Ovary (tissue), 9 donors: ENCODE measurements around the gene WDR1. TPM values are rescaled to one million over a fixed set of nuclear protein-coding genes. Genes with fewer than 3 reads are reported as not detected.
A peak's percentile ranks its signal among the peaks of the same experiment; 100 is the strongest.

Experiments
- DNase-seq, 5 donors: peaks; one replicate each; pipeline ENCODE4 v3.0.0-alpha.2; 2019 to 2020
- H3K27ac ChIP-seq, 2 donors: fragments of 200-600 bp; one replicate each; pipeline versions ENCODE4 v1.5.1 to v1.8.0; 2019 to 2022
- H3K27me3 ChIP-seq: fragments of 200-600 bp; one replicate; pipeline ENCODE4 v1.8.0; 2022
- H3K36me3 ChIP-seq: fragments of 200-600 bp; sonication (generic); one replicate; pipeline ENCODE4 v1.5.1; 2019
- H3K4me1 ChIP-seq: one replicate; pipeline ENCODE4 v1.8.1; 2013; ENCODE audit warnings: mild to moderate bottlenecking, moderate library complexity; ENCODE audit not compliant: insufficient read depth
- H3K4me3 ChIP-seq: fragments of 200-600 bp; sonication (generic); one replicate; pipeline ENCODE4 v1.5.1; 2017
- H3K9me3 ChIP-seq, 2 donors: fragments of 200-600 bp in 1 of 2; sonication (generic) in 1 of 2; one replicate each; pipeline versions ENCODE4 v1.5.1 to v1.8.1; 2013 to 2019; ENCODE audit warnings: mild to moderate bottlenecking in 1 of 2, moderate library complexity in 1 of 2
- CTCF ChIP-seq, 3 donors: fragments of 450-650 bp in 2 of 3; fragments of 200-600 bp in 1 of 3; IDR thresholded peaks; one replicate each; pipeline versions ENCODE4 v1.5.1 to v1.8.0; 2016 to 2022; ENCODE audit warnings: antibody characterized with exemption in 3 of 3, mild to moderate bottlenecking in 1 of 3
- EP300 ChIP-seq: sonication (generic); formaldehyde crosslinking; IDR thresholded peaks from one replicate; pipeline ENCODE4 v1.6.1; 2017; ENCODE audit warnings: antibody characterized with exemption
- POLR2A ChIP-seq: fragments of 450-650 bp; IDR thresholded peaks from one replicate; pipeline ENCODE4 v1.6.1; 2017; ENCODE audit warnings: antibody characterized with exemption, mild to moderate bottlenecking, moderate library complexity
- WGBS, 3 donors: extraction: QIAGEN DNeasy Blood & Tissue Kit in 1 of 3; methylation state at CpG; one replicate each; pipeline versions ENCODE4 v1.1.5 to v1.1.7; 2013 to 2017; 5-methylcytosine and 5-hydroxymethylcytosine counted together
- intact Hi-C, 4 donors: fragments of 100-400 bp; cut with DNase I; formaldehyde crosslinking; loops; one replicate each; pipeline versions ENCODE4 v1.11.0 to v1.15.1; 2022 to 2023
- polyA plus RNA-seq, 2 donors: library from polyadenylated mRNA; stranded (reverse); fragments of 200-250 nt in 1 of 2; fragments of 350-450 nt in 1 of 2; fragmentation: Illumina TruSeq in 1 of 2; extraction: RNeasy Lipid Tissue Mini Kit (QIAGEN cat#74804) in 1 of 2; gene quantifications; one replicate each; pipeline ENCODE4 v1.2.3, GENCODE V29; 2013 to 2014
- total RNA-seq, 7 donors: library from RNA; depleted of rRNA in 2 of 7; stranded (reverse); fragments of >200 nt in 2 of 7; fragmentation: NEBNext Ultra II Directional in 3 of 7; extraction: Animal tissue kit (Norgen Biotek cat#: 25700) in 3 of 7; gene quantifications; one replicate each; pipeline versions ENCODE4 v1.1.0 to v1.2.4, GENCODE V29; 2016 to 2023
- donor health status: DM: no; HTN: no; CAD: no; lungs with moderate emphysema.
- donor health status: DM: no; HTN: no; CAD: no.
- donor health status: Bipolar disorder and iron deficiency.
- donor health status: DM: yes; HTN: yes; CAD: no.
- donor health status: DM: no; HTN: no; CAD: no.
- donor health status: DM: yes; HTN: yes; CAD: no.

Gene WDR1
- total and polyA plus RNA-seq, 9 donors: 67.2 to 352 (median 260) TPM

GRCh38 chr4:10117359-10118047, 904 bp upstream of the WDR1 start:
- peak; percentile 46 to 71 (median 63) for DNase-seq
- WGBS, 3 donors: 4 to 5% (median 5%) methylated on average over 17 of the region's 17 CpGs
- H3K9me3 ChIP-seq: no peaks in the 10 kb centered on the region

GRCh38 chr4:10115797-10116568, 616 bp downstream of the WDR1 start:
- intact Hi-C loops: loop anchor here in 1 of 4 donors (5.0 kb wide), 1 partner anchor 94 kb away; the partner anchor contains the start of gene SLC2A9
- Histone ChIP-seq H3K4me3 (peak overlapping the region; percentile 89), H3K27ac (peak overlapping the region; percentile 82 to 98), H3K4me1 (peaks cover 26% of the 10 kb centered on the region), H3K36me3 (no peaks in the 10 kb centered on the region), H3K9me3 (no peaks in the 10 kb centered on the region), H3K27me3 (no peaks in the 10 kb centered on the region)
- 2 to 4% (median 3%) methylated on average over 50 to 70 of the region's 70 CpGs for WGBS, 3 donors
- DNase-seq: peak; percentile 38 to 71 (median 62)
- TF ChIP-seq EP300 (no peak), POLR2A (no peak), CTCF (IDR thresholded peaks at IDR 0.05) (no peak)

More at GRCh38 chr4:10117359-10118047, 904 bp upstream of the WDR1 start:
- Histone ChIP-seq H3K4me3 (peak overlapping the region; percentile 89), H3K36me3 (no peaks in the 10 kb centered on the region), H3K27me3 (no peaks in the 10 kb centered on the region), H3K4me1 (peaks cover 22% of the 10 kb centered on the region), H3K27ac (peak overlapping the region; percentile 93 to 98)
- intact Hi-C loops: loop anchor here in 1 of 4 donors (5.0 kb wide), 1 partner anchor 95 kb away; the partner anchor contains the start of gene SLC2A9
- TF ChIP-seq POLR2A (no peak), CTCF (IDR thresholded peaks at IDR 0.05) (no peak), EP300 (no peak)

- H3K27ac ChIP-seq: peak overlapping the region; percentile 82 to 98
- no peaks in the 10 kb centered on the region for H3K36me3 ChIP-seq
- no peaks in the 10 kb centered on the region for H3K27me3 ChIP-seq
- H3K9me3 ChIP-seq: no peaks in the 10 kb centered on the region
- intact Hi-C loops: loop anchor here in 1 of 4 donors (5.0 kb wide), 1 partner anchor 93 kb away; the partner anchor contains the start of gene SLC2A9
- H3K4me1 ChIP-seq: peaks cover 29% of the 10 kb centered on the region
- no peak for TF ChIP-seq EP300
- TF ChIP-seq CTCF (IDR thresholded peaks at IDR 0.05): no peak
- no peak for TF ChIP-seq POLR2A
- peak overlapping the region; percentile 89 for H3K4me3 ChIP-seq
- DNase-seq: peak in 1 of 5 donors; percentile 38
- WGBS, 3 donors: 26 to 30% (median 30%) methylated on average over 15 of the region's 15 CpGs
Observed at GRCh38 chr4:10115271-10115796, 1.3 kb downstream of the WDR1 start.

GRCh38 chr4:10114607-10115006, 2.0 kb downstream of the WDR1 start:
- peaks cover 31% of the 10 kb centered on the region for H3K4me1 ChIP-seq
- no peak for TF ChIP-seq EP300
- no peak overlapping the region for H3K27ac ChIP-seq
- no peaks in the 10 kb centered on the region for H3K27me3 ChIP-seq
- peak in 1 of 5 donors; percentile 30 for DNase-seq
- H3K4me3 ChIP-seq: peak overlapping the region; percentile 89
- H3K9me3 ChIP-seq: no peaks in the 10 kb centered on the region
- intact Hi-C loops: loop anchor here in 1 of 4 donors (5.0 kb wide), 1 partner anchor 92 kb away; the partner anchor contains the start of gene SLC2A9
- 62 to 72% (median 70%) methylated on average over 7 of the region's 7 CpGs for WGBS, 3 donors
- no peaks in the 10 kb centered on the region for H3K36me3 ChIP-seq
